IMR-90 (cell line): Measurements from ENCODE around the gene RTN1.

Experiments used
- BHLHE40 ChIP-seq: fragments of 150-350 bp; IDR thresholded peaks from 2 replicates; pipeline ENCODE4 v1.6.1; 2016; ENCODE audit warnings: mild to moderate bottlenecking, low read depth, low read length
- CEBPB ChIP-seq: IDR thresholded peaks from 2 replicates; pipeline ENCODE4 v1.6.1; 2012; ENCODE audit warnings: low read depth, low read length, improper control_type of control experiment
- CTCF ChIP-seq: conservative IDR thresholded peaks from 2 replicates; pipeline ENCODE4 v1.5.1; 2012; ENCODE audit warnings: mild to moderate bottlenecking, low read depth, low read length, improper control_type of control experiment
- ELK1 ChIP-seq: fragments of 150-350 bp; IDR thresholded peaks from 2 replicates; pipeline ENCODE4 v1.6.1; 2016; ENCODE audit warnings: low read depth, mild to moderate bottlenecking, low read length, moderate library complexity, borderline replicate concordance
- MAFK ChIP-seq: IDR thresholded peaks from 2 replicates; pipeline ENCODE4 v1.6.1; 2012; ENCODE audit warnings: low read depth, low read length, improper control_type of control experiment
- MXI1 ChIP-seq: IDR thresholded peaks from 2 replicates; pipeline ENCODE4 v1.6.1; 2012; ENCODE audit warnings: low read depth, mild to moderate bottlenecking, low read length, moderate library complexity, borderline replicate concordance
- POLR2A ChIP-seq: IDR thresholded peaks from 2 replicates; pipeline ENCODE4 v1.6.1; 2012; ENCODE audit warnings: mild to moderate bottlenecking, low read depth, low read length
- RAD21 ChIP-seq: IDR thresholded peaks from 2 replicates; pipeline ENCODE4 v1.6.1; 2012; ENCODE audit warnings: low read length, improper control_type of control experiment
- RCOR1 ChIP-seq: IDR thresholded peaks from 2 replicates; pipeline ENCODE4 v1.6.1; 2012; ENCODE audit warnings: mild to moderate bottlenecking, low read length, improper control_type of control experiment; ENCODE audit not compliant: insufficient replicate concordance
- RFX5 ChIP-seq: IDR thresholded peaks from 2 replicates; pipeline ENCODE4 v1.8.0; 2012; ENCODE audit warnings: low read depth, mild to moderate bottlenecking, low read length, moderate library complexity
- SMC3 ChIP-seq: fragments of 150-350 bp; IDR thresholded peaks from 2 replicates; pipeline ENCODE4 v1.6.1; 2016; ENCODE audit warnings: low read depth, mild to moderate bottlenecking, antibody characterized with exemption, low read length, moderate library complexity

GRCh38 chr14:59687663-59688062, 182.9 kb downstream of the RTN1 start:
- no peak for TF ChIP-seq MXI1
- TF ChIP-seq CTCF, result no peak
- no peak for TF ChIP-seq POLR2A
- TF ChIP-seq MAFK, result no peak
- no peak for TF ChIP-seq RAD21
- TF ChIP-seq RCOR1, result no peak
- TF ChIP-seq BHLHE40, result no peak
- TF ChIP-seq ELK1, result no peak
- no peak for TF ChIP-seq SMC3
- no peak for TF ChIP-seq RFX5
- TF ChIP-seq CEBPB, result no peak
